Activated CD4-positive, alpha-beta T cell treated with anti-CD3 and anti-CD28 coated beads, Interleukin-2, amount 50 U/mL, for 48 hours (primary cell): ENCODE results near the gene FAP.
A peak's percentile ranks its signal among the peaks of the same experiment; 100 is the strongest.

Experiments used
- DNase-seq, 2 experiments: peaks; one replicate each; pipeline ENCODE4 v3.0.0-alpha.2; 2020

Gene FAP

GRCh38 chr2:162184821-162185450 is 58.3 kb downstream of the FAP start:
- DNase-seq, result no peak

GRCh38 chr2:162184359-162184758 is 58.9 kb downstream of the FAP start:
- no peak for DNase-seq

GRCh38 chr2:162182395-162182794 is 60.9 kb downstream of the FAP start:
- no peak for DNase-seq

- no peak for DNase-seq
Measured at GRCh38 chr2:162177301-162177700, 65.9 kb downstream of the FAP start.

- no peak for DNase-seq
Measured at GRCh38 chr2:162175714-162176113, 67.5 kb downstream of the FAP start.

- DNase-seq, result no peak
Measured at GRCh38 chr2:162174746-162175145, 68.5 kb downstream of the FAP start.

GRCh38 chr2:162172802-162173370 is 70.4 kb downstream of the FAP start:
- DNase-seq, result no peak

GRCh38 chr2:162166745-162167144 is 76.5 kb downstream of the FAP start:
- DNase-seq, result no peak

GRCh38 chr2:162166174-162166573 is 77.1 kb downstream of the FAP start:
- no peak for DNase-seq

- DNase-seq, result no peak
Measured at GRCh38 chr2:162164802-162165201, 78.4 kb downstream of the FAP start.

- no peak for DNase-seq
Measured at GRCh38 chr2:162159446-162159845, 83.8 kb downstream of the FAP start.

GRCh38 chr2:162156149-162156548 is 87.1 kb downstream of the FAP start:
- DNase-seq, result no peak

- DNase-seq, result no peak
Measured at GRCh38 chr2:162155093-162155492, 88.2 kb downstream of the FAP start.

- peak; percentile 64 to 74 for DNase-seq
Measured at GRCh38 chr2:162153608-162154224, 89.5 kb downstream of the FAP start.

- DNase-seq, result no peak
Measured at GRCh38 chr2:162152147-162152546, 91.1 kb downstream of the FAP start, which contains the start of gene GCG. Gene GCG (minus strand): TSS chr2:162152247. CDS start chr2:162149178, 3,069 bp downstream.

- no peak for DNase-seq
Measured at GRCh38 chr2:162149940-162150339, 93.3 kb downstream of the FAP start.

GRCh38 chr2:162149466-162149865 is 93.8 kb downstream of the FAP start:
- no peak for DNase-seq

GRCh38 chr2:162148956-162149355 is 94.3 kb downstream of the FAP start:
- DNase-seq, result no peak

GRCh38 chr2:162143969-162144368 is 99.3 kb downstream of the FAP start:
- no peak for DNase-seq

GRCh38 chr2:162138310-162138709 is 104.9 kb downstream of the FAP start:
- DNase-seq, result no peak

GRCh38 chr2:162127422-162127821 is 115.8 kb downstream of the FAP start:
- DNase-seq, result no peak

- DNase-seq, result no peak
Measured at GRCh38 chr2:162126527-162126926, 116.7 kb downstream of the FAP start.

- DNase-seq, result no peak
Measured at GRCh38 chr2:162126111-162126519, 117.1 kb downstream of the FAP start.

- no peak for DNase-seq
Measured at GRCh38 chr2:162125138-162125537, 118.1 kb downstream of the FAP start.
